Stimulated activated CD8-positive, alpha-beta memory T cell treated with anti-CD3 and anti-CD28 coated beads, Interleukin-7, amount 100 ng/mL, for 4 hours (primary cell): ENCODE measurements around the gene CLPTM1L.
A peak's percentile ranks its signal among the peaks of the same experiment; 100 is the strongest.
"Not testable (repeated sequence)": the region's sequence is repeated elsewhere in the genome, so short reads cannot be mapped to it uniquely, and the experiment has no call there.

Source experiments
- DNase-seq, 2 donors: peaks; one replicate each; pipeline ENCODE4 v3.0.0-alpha.2; 2020; ENCODE audit warnings: low read depth in 2 of 2

The CLPTM1L gene

DNA sequence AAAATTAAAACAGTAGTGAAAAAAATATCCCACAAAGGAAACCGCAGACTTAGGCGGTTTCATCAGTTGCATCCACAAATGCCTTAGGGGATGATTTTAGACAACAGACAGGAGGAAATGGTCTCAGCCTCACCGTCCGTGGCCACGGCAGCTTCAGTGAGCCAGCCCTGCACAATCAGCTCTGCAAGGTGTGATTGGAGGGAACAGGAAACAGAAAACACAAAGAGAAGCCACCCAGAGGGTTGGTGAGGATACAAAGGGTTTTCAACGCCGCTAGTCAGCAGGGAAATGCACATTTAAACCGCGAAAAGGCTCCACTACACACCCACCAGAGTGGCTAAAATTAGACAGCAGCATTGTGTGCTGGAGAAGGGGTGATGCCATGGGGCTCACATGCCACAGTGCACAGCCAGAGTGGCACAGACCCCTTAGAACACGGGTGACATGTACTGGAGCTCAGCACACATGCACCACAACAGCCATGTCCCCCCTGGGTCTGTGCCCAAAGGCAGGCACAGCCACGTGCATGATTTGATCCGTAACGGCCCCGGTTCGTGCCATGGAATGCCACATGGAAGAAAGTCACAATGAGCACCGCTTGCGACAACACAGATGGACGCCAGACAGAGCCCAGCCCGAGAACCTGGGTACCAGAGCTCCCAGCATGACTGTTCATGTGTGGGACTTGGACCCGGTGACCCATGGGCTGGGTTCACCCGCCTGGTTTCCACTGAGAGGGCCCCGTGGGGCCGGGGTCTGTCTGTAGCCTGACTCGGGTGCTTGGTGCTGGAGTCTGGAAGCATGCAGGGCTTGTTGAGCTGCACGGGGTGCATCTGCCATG, 31.7 kb downstream of the CLPTM1L start:
- no peak for DNase-seq

DNA sequence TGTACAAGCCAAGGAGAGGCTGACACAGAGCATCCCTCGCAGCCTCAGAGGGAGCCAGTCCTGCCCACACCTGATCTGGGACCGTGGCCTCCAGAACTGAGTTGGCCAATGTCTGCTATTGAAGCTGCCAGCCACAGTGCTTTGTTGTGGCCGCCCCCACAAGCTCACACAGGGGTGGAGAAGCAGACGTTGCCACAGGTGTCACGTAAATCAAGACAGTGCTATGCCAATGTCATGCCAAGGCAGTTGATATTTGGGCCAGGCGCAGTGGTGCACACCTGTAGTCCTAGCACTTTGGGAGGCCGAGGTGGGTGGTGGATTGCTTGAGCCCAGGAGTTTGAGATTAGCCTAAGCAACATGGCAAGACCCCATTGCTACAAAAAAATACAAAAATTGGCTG, 32.7 kb downstream of the CLPTM1L start:
- DNase-seq = peak in 1 of 2 donors; percentile 33

DNA sequence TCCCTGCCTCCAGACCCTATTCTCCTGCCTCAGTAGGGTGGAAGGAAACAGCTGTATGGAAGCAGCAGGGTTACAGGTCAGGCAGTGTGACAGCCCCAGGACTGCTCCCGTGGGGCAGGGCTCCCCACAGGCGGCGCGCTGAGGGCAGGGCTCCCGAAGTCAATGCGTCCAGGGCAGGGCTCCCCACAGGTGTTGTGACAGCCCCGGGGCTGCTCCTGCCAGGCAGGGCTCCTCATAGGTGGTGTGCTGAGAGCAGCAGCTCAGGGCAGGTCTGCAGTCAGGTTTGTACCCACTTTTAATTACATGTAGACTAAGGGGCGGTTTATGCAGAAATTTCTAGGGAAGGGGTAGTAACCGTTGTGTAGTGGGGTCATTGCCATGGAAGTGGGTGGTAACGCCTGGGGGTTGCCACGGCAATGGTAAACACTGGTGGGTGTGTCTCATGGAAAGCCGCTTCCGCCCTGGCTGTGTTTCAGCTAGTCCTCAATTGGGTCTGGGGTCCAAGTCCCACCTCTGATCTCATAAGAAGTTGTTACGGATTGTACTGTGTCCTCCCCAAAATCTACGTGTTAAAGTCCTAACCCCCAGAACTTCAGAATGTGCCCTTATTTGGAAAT, 33.4 kb downstream of the CLPTM1L start:
- no peak for DNase-seq

GRCh38 chr5:1310118-1310517, 34.8 kb downstream of the CLPTM1L start:
- DNase-seq = no peak

DNA sequence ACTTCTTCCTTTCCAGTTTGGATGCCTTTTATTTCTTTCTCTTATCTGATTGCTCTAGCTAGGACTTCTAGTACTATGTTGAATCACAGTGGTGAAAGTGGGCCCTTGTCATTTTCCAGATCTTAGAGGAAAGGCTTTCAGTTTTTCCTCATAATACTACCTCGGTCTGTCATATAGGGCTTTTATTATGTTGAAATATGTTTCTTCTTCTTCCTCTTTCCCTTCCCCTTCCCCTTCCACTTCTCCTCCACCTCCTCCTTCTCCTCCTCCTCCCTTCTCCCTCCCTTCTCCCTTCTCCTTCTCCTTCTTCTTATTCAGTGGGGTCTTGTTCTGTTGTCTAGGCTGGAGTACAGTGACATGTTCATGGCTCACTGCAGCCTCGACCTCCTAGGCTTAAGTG, 40.9 kb downstream of the CLPTM1L start:
- no peak for DNase-seq

DNA sequence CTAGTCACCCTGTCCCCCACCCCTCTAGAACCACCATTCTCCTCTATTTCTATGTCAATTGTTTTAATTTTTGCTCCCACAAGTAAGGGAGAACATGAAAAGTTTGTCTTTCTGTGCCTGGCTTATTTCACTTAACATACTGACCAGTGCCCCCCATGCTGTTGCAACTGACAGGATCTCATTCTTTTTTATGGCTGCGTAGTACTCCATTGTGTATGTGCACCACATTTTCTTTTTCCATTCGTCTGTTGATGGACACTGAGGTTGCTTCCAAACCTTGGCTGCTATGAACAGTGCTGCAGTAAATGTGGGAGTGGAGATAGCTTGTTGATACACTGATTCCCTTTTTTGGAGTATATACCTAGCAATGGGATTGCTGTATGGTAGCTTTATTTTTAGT, 42.6 kb downstream of the CLPTM1L start:
- DNase-seq = no peak

- no peak for DNase-seq
These were observed 44.3 kb downstream of the CLPTM1L start for GRCh38 chr5:1300581-1301083.

DNA sequence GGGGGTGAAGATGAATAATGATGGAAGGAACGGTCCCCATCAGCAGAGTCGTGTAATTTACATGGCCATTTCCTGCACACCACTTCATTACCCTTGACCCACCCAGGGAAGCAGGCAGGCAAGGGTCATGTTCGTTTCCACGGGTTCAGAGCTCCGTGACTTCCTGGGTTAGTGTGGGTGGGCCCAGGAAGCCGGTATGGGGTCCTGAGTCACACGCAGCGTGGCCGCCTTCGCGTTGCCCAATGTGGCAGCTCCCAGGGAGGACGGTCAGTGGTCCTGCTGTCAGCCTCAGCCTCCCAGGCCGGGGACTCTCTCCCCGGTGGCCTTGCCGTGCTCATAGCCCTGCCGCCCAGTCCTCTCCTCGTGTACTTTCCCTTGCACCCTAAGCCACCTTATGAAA, 44.9 kb downstream of the CLPTM1L start:
- DNase-seq = no peak

DNA sequence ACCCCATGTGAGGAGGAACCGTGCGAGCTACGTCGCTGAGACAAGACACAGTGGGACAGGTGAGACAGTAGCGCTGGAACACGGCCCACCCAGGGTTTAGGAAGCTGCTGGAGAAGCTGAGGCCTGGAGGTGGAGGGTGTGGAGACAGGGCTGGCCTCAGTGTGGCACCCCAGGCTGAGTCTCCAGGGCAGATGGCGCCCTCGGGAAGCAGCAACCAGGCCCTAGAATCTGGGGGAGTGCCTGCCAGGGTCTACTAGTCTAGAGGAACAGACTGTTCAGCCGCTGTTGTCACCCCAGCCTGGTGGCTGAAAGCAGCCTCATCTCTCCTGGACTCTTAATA, 45.4 kb downstream of the CLPTM1L start:
- DNase-seq = no peak

- no peak for DNase-seq
These were observed 46.0 kb downstream of the CLPTM1L start for GRCh38 chr5:1298723-1299510.

DNA sequence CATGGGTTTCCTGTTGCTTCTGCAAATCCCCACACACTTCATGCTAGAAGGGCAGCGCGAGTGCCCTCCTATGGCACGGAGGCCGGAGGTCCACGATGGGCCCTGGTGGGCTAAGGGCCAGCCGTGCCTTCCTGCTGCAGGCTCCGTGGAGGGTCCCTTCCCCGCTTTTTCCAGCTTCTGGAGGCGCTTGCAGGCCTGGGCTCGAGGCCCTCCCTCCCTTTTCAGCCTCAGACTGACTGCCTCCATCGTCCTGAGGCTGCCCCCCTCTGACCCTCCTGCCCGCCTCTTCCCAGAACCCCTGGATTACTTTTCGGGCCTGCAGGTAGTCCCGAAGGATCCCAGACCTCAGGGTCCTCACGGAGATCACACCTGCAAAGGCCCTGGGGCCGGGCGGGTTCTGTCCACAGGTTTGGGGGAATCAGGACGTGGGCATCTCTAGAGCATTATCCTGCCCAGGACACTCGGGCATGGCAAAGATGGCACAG, 46.8 kb downstream of the CLPTM1L start:
- no peak for DNase-seq

DNA sequence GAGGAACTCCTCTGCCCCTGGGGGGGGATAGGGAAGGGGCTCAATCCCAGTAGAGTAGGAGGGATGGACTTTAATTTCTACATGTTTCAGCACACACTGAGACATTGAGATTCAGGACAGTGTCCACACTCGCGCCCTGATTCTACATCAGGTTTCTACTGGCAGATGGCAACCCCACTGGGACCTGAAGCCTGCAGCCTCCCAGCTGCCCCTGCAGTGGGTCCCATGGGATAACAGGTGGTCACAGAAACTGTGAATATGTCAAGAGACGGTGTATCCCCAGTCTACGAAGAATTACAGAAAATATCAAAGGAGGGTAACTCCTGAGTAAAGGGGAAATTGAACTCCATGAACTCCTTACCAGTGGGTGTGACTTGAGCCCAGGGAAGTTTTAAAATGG, 47.7 kb downstream of the CLPTM1L start:
- no peak for DNase-seq

DNA sequence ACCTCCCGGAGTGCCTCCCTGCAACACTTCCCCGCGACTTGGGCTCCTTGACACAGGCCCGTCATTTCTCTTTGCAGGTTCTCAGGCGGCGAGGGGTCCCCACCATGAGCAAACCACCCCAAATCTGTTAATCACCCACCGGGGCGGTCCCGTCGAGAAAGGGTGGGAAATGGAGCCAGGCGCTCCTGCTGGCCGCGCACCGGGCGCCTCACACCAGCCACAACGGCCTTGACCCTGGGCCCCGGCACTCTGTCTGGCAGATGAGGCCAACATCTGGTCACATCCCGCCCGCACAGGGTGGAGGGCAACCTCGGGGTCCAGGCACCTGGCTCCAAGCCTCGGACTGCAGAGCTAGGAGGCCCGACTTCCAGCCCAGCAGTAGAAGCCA, 49.3 kb downstream of the CLPTM1L start:
- no peak for DNase-seq

GRCh38 chr5:1294835-1295649, 49.9 kb downstream of the CLPTM1L start, which contains the start of gene TERT:
Gene TERT, minus strand, starts transcription at chr5:1295068. Its CDS starts 79 bp downstream, at chr5:1294989.
- peak; percentile 68 to 72 for DNase-seq

GRCh38 chr5:1294206-1294834, 50.6 kb downstream of the CLPTM1L start:
- no peak for DNase-seq

DNA sequence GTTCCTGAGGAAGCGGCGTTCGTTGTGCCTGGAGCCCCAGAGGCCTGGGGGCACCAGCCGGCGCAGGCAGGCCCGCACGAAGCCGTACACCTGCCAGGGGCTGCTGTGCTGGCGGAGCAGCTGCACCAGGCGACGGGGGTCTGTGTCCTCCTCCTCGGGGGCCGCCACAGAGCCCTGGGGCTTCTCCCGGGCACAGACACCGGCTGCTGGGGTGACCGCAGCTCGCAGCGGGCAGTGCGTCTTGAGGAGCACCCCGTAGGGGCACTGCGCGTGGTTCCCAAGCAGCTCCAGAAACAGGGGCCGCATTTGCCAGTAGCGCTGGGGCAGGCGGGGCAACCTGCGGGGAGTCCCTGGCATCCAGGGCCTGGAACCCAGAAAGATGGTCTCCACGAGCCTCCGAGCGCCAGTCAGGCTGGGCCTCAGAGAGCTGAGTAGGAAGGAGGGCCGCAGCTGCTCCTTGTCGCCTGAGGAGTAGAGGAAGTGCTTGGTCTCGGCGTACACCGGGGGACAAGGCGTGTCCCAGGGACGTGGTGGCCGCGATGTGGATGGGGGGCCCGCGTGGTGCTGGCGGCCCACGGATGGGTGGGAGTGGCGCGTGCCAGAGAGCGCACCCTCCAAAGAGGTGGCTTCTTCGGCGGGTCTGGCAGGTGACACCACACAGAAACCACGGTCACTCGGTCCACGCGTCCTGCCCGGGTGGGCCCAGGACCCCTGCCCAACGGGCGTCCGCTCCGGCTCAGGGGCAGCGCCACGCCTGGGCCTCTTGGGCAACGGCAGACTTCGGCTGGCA, 51.3 kb downstream of the CLPTM1L start:
- no peak for DNase-seq

DNA sequence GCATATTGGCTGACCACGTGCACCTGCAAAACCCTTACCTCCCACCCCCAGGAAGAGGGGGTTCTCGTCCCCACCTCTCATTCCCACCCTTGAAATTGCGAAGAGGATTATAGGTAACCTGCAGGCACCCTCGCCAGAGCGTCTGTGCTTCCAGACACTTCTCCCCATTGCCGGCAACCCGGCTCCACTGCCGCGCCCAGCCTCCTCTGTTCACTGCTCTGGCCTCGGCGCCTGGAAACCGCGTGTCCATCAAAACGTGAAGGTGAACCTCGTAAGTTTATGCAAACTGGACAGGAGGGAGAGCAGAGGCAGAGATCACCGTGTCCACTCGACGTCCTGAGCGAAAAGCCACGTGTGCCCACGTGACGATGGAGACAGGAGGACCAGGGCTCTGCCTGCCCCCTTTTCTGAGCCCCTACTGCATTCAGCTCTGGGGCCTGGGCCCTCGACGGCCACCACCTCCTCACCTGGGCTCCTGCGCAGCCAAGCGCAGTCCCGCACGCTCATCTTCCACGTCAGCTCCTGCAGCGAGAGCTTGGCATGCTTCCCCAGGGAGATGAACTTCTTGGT, 52.0 kb downstream of the CLPTM1L start:
- DNase-seq = no peak

GRCh38 chr5:1292139-1292538, 52.8 kb downstream of the CLPTM1L start:
- DNase-seq = no peak

GRCh38 chr5:1291611-1292080, 53.3 kb downstream of the CLPTM1L start:
- DNase-seq = no peak

DNA sequence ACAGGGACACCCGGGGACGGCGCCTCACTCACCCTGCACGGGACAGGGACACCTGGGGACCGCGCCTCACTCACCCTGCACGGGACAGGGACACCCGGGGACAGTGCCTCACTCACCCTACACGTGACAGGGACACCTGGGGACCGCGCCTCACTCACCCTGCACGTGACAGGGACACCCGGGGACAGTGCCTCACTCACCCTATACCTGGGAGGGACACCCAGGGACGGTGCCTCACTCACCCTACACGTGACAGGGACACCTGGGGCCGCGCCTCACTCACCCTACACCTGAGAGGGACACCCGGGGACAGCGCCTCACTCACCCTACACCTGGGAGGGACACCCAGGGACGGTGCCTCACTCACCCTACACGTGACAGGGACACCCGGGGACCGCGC, 53.9 kb downstream of the CLPTM1L start:
- DNase-seq = not testable (repeated sequence)
